ENCODE measurements around the gene ATF6.

The ATF6 gene

GRCh38 chr1:162003061-162003829 lies 237.1 kb downstream of the ATF6 start:
- DNase-seq (ENCODE audit: low spot score), result no peak

DNA sequence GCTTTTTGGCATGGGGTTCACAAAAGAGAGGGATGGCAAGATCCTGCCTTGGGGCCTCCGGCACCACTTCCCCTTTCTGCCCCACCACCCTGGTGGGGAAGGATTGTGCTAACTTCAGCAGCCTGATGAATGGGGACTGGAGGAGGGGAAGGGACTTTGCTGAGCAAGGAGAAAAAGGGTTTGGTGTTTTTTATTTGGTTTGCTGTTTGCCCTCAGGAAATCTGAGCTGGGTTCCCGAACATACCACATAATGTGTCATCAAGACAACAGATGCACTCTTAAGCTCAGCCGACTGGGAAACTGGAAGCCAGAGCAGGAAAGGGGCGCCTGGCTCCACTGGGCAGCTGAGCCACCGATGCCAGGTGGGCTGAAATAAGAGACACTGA lies 237.7 kb downstream of the ATF6 start:
- DNase-seq (ENCODE audit: low spot score), result no peak

GRCh38 chr1:162004441-162004950 lies 238.4 kb downstream of the ATF6 start:
- DNase-seq (ENCODE audit: low spot score), result no peak

- no peak for DNase-seq (ENCODE audit: low spot score)
Measured at GRCh38 chr1:162006081-162006480, 240.0 kb downstream of the ATF6 start.

DNA sequence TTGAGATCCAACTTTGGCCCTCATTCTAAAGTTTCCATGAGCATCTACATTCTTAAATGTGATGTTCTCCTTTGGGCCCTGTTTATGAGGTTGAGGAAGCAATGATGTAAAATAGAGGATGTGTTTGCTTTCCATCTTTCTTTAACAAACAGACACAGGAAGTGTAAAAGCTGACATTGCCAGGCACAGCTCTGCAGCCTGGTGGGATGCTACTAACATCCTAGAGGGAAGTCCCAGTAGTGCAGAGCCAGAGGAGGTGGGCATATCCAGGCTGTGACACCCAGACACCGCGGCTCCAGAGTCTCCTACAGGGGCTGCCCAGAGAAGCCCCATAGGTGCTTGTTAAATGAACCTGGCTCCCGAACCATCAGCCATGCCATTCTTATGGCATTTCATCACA lies 241.3 kb downstream of the ATF6 start:
- DNase-seq (ENCODE audit: low spot score), result no peak

- DNase-seq (ENCODE audit: low spot score), result no peak
Measured at GRCh38 chr1:162008799-162009198, 242.7 kb downstream of the ATF6 start.

- DNase-seq (ENCODE audit: low spot score), result no peak
Measured at GRCh38 chr1:162009501-162010174, 243.5 kb downstream of the ATF6 start.

- DNase-seq (ENCODE audit: low spot score), result no peak
Measured at GRCh38 chr1:162010175-162010506, 244.0 kb downstream of the ATF6 start.

- no peak for DNase-seq (ENCODE audit: low spot score)
Measured at GRCh38 chr1:162011337-162012012, 245.4 kb downstream of the ATF6 start.

DNA sequence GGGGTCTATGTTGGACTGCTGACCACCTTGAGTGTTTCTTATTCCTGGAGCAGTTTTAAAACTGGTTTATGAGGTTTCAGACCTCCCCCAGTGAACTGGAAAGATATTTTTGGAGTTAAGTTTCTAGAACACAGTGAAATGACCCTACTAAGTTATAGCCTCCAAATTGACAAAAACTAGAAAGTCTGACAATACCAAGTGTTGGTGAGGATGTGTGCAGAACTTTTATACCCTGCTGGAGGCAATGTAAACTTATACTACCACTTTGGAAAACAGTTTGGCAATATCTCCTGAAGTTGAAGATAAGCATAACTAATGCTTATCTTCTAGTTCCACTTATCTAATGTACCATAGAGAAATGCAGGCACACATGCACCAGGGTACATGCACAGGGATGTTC lies 247.2 kb downstream of the ATF6 start:
- no peak for DNase-seq (ENCODE audit: low spot score)

All from D341Med (cell line).